22Rv1 (cell line): ENCODE measurements around the gene SIL1.
"Not testable (repeated sequence)": the region's sequence is repeated elsewhere in the genome, so short reads cannot be mapped to it uniquely, and the experiment has no call there.

ENCODE experiments used
- H3K27ac ChIP-seq: fragments of 450-650 bp; 2 replicates; pipeline ENCODE4 v1.5.1; 2017
- ZFX ChIP-seq: fragments of 450-650 bp; IDR thresholded peaks from 2 replicates; pipeline ENCODE4 v1.6.1; 2017; ENCODE audit warnings: antibody characterized with exemption, borderline replicate concordance
- TF ChIP-seq, protein P1 (sequence below): fragments of 450-650 bp; IDR thresholded peaks from 2 replicates; pipeline ENCODE4 v1.5.1; 2017; ENCODE audit warnings: mild to moderate bottlenecking

SIL1 gene

GRCh38 chr5:139232147-139232724 lies 34.1 kb upstream of the SIL1 start:
- H3K27ac ChIP-seq: no peak overlapping the region
- no peak for TF ChIP-seq ZFX
- TF ChIP-seq, protein P1, sequence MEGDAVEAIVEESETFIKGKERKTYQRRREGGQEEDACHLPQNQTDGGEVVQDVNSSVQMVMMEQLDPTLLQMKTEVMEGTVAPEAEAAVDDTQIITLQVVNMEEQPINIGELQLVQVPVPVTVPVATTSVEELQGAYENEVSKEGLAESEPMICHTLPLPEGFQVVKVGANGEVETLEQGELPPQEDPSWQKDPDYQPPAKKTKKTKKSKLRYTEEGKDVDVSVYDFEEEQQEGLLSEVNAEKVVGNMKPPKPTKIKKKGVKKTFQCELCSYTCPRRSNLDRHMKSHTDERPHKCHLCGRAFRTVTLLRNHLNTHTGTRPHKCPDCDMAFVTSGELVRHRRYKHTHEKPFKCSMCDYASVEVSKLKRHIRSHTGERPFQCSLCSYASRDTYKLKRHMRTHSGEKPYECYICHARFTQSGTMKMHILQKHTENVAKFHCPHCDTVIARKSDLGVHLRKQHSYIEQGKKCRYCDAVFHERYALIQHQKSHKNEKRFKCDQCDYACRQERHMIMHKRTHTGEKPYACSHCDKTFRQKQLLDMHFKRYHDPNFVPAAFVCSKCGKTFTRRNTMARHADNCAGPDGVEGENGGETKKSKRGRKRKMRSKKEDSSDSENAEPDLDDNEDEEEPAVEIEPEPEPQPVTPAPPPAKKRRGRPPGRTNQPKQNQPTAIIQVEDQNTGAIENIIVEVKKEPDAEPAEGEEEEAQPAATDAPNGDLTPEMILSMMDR: no peak

DNA sequence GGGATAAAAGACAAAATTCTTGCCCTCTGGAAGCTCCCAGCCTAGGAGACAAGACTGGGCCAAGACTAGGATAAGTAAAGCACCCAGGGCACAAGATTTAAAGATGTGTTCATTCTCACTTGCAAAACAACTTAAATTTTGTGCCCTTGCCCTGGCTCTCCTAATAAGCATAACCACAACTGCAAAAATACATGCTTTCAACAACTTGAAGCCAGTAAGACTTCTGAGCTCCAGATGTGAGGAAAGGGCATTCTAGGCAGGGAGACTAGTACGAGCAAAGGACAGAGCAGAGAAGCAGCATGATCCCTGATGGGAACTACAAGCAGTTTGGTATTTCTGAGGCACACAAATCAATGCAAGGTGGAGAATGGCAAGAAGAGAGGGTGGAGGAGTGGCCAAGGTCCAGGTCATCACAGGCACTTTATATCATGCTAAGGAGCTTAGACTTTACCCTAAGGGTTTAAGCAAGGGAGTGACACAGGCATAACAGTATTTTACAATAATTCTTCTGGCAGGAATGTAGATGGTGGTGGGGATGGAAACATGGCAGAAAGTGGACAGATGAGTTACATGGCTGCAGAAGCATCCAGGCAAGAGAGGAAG lies 30.1 kb upstream of the SIL1 start:
- TF ChIP-seq, protein P1: no peak
- TF ChIP-seq ZFX: no peak
- no peak overlapping the region for H3K27ac ChIP-seq

- no peak overlapping the region for H3K27ac ChIP-seq
- TF ChIP-seq, protein P1: no peak
- no peak for TF ChIP-seq ZFX
Measured at GRCh38 chr5:139226131-139226530, 28.0 kb upstream of the SIL1 start.

DNA sequence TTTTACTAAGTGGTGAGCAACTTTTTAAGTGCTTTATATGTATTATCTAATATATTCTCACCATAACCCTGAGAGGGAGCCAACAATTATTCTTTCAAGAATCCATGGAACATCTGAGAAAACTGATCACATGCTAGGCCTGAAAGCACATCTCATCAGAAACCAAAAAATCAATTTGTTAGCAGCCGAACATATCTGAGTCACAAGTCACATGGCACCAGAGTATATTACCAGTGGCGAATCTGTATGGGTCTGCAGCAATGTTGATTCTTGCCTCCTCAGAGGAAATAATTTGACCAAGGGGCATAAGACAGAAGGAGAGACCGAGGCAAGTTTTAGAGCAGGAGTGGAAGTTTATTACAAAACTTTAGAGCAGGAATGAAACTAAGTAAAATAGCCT lies 25.3 kb upstream of the SIL1 start:
- no peak overlapping the region for H3K27ac ChIP-seq
- TF ChIP-seq ZFX: no peak
- TF ChIP-seq, protein P1: no peak

GRCh38 chr5:139222346-139222745 lies 24.2 kb upstream of the SIL1 start:
- no peak for TF ChIP-seq ZFX
- TF ChIP-seq, protein P1: no peak
- H3K27ac ChIP-seq: no peak overlapping the region

- not testable (repeated sequence) for H3K27ac ChIP-seq
Measured at GRCh38 chr5:139218038-139218437, 19.9 kb upstream of the SIL1 start.

GRCh38 chr5:139215107-139215975 lies 17.2 kb upstream of the SIL1 start:
- no peak for TF ChIP-seq ZFX
- TF ChIP-seq, protein P1: no peak
- H3K27ac ChIP-seq: no peak overlapping the region
